M059J (cell line): Measurements from ENCODE around the gene GALNT16. TPM values are rescaled to one million over a fixed set of nuclear protein-coding genes. Genes with fewer than 3 reads are reported as not detected.

ENCODE experiments used
- DNase-seq: peaks from one replicate; pipeline ENCODE4 v3.0.0-alpha.2; 2012; ENCODE audit warnings: low read depth
- total RNA-seq: library from RNA; depleted of rRNA; stranded (reverse); fragments of >200 nt; shearing (Covaris generic); gene quantifications from 2 replicates; pipeline ENCODE4 v1.2.3, GENCODE V29; 2014

Gene GALNT16
- total RNA-seq, 1 experiment from 2014 or later: 0.30 TPM

DNA sequence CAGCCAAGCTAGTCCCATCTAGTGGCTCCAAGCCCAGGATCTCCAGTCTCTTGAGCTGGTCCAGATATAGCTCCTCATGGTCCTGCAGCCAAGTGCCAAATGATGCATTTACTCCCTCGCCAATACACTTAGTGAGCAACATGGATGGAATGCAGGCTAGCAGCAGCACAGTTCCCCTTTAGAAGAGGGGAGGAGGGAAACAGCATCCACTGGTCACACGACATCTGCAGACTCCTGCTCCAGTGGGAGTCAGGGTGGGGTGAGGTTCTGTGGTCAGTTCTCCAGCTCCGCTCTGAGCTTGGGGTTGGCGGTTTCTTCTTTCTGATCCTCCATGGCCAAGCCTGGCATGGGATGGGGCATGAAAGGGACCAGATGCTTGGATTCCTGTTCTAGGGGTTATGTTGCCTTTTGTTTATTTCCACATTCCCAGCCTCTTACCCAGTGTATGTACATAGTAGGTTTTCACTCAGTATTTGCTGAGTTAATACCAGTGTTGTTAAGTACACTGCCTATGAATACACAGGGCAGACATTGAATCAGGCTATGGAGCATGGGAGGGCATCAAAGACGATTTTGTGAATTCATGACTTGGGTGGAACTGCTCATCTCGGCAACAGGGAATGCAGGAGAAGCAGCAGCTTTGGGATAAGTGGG lies 57.3 kb downstream of the GALNT16 start:
- peak; percentile 90 for DNase-seq

DNA sequence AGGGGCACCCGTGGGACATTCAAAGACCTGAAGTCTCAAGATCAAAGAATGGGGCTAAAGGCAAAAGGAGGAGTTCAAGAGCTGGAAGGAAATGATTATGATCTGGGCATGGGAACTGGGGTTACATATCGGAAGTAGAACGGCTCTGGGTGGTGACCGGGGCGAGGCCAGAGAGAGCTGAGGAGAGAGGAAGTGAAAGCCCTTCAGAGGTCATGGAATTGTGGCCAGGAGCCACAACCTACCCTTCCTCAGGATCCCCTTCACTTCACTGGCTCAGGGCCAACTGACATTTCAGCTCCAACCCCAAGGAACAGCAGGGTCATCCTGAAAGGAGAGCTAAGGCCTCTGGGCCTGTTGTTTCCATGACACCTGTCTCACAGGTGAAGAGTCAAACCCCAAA lies 57.8 kb downstream of the GALNT16 start:
- DNase-seq: no peak

DNA sequence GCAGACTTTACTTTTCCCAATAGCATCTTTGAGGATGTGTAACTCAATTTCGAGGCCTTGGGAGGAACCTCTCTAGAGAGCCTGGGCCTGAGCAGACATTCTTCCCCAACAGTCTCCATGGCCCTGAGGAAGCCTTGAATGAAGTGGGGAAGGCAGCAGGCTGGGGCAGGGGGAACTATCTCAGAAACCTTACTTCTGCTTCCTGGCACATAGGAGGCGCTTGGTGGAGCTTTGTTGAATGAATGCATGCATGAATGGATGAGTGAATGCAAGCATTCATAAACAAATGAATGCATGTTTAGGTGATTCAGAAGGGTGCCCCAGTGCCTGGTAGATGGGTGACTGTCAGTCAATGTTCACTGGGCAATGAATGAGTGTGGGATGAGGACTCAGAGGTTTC lies 58.3 kb downstream of the GALNT16 start:
- peak; percentile 36 for DNase-seq

DNA sequence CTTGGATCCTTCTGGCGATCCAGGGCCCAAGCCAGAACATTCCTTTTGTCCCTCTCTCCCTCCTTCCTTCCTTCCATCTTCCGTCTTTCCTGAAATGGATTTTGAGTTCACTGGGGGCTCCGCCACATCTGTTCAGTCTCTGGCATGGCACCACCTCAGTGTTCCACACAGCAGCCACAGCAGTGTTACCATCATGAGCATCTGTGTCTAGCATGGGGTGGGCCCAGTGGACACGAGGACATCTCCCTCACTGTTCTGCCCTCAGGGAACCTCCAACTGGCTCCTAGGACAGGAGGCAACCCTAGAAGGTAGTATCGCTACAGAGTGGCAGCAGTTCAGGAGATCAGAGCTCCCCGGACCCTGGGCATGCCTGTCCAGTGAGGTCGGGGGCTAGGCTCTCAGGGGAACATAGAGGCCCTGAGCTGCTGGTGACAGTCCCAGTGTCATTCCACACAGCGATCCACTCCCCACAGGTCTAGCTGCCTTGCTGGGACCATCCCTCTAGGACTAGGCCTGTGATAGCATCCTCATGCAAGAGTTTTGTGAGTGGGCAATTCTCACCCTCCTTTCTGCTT lies 59.0 kb downstream of the GALNT16 start:
- DNase-seq: no peak

DNA sequence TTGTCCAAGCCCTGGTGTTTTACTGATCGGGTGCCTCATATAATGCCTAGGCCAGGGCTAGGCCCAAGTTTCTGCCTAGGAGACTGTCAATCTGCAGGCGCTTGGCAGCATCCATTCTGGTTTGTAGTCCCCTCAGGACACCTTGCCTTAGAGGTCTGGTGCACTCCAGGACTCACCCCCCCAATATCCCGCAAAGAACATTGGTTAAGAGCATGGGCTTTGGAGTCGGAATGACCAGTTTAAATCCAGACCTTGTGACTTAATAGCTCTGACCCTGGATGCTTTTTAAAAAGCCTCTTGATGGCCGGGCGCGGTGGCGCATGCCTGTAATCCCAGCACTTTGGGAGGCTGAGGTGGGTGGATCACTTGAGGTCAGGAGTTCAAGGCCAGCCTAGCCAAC lies 60.0 kb downstream of the GALNT16 start:
- DNase-seq: no peak

DNA sequence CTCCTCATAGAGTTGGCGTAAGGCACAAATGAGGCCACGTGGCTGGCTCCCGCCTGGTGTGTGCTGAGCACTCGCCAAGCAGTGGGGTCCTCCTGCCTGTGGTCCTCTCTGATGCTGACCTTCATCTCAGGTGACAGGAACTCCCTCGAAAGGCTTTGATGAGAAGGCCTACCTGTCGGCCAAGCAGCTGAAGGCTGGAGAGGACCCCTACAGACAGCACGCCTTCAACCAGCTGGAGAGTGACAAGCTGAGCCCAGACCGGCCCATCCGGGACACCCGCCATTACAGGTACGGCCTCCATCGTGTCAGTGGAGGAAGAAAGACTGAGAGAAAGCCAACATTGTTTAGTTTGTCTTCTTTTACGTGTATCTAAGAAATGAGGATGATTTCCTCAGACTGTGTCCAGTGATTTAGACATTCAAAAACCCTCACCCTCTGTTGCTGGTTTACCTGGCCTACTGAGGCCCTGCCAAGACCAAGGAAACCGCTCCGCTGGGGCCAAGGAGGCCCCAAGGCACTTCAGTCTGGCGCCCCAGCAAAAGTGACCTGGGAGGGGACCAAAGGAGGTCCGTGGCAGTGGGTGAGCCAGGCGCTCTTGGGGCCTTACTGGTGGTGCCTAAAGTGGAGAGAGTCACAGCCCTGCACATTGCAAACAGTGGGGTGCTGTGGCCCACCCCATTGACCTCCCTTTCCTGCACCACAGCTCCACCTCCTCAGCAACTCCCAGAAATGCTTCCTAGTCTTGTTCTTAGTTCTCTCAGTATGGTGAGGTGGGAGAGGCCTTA lies 60.8 kb downstream of the GALNT16 start:
- no peak for DNase-seq

DNA sequence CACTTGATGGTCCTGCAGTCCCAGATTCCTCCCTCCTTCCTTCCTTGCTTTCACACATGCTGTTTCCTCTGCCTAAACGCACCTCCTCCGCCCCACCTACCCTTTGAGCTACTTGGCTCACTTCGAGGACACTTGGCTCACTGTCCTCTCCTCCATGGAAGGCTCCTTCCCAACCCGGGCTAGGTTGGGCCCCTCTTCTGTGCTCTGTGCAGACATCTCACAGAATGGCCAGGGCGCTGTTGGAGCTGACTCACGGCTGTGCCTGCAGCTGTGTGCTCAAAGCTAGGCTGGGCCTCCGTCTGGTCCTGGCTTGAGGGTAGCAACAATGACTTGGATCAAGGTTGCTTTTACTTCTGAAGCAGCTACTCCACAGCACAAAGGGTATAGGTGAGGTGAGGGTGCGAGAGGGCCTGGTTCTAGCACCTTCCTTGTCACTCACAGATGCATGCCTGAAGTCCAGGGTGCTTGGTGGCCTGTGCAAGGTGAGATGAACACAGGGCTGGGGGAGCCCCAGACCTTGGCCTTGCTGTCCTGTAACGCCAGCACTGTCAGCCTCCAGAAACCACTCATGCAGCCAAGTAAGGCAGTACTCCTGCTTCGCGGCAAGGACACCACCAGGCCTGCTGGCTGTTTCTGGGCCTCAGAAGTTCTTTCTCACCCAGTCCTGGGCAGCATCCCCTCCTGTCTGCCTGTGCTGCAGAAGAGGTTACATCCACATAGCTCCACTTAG lies 61.8 kb downstream of the GALNT16 start:
- no peak for DNase-seq

DNA sequence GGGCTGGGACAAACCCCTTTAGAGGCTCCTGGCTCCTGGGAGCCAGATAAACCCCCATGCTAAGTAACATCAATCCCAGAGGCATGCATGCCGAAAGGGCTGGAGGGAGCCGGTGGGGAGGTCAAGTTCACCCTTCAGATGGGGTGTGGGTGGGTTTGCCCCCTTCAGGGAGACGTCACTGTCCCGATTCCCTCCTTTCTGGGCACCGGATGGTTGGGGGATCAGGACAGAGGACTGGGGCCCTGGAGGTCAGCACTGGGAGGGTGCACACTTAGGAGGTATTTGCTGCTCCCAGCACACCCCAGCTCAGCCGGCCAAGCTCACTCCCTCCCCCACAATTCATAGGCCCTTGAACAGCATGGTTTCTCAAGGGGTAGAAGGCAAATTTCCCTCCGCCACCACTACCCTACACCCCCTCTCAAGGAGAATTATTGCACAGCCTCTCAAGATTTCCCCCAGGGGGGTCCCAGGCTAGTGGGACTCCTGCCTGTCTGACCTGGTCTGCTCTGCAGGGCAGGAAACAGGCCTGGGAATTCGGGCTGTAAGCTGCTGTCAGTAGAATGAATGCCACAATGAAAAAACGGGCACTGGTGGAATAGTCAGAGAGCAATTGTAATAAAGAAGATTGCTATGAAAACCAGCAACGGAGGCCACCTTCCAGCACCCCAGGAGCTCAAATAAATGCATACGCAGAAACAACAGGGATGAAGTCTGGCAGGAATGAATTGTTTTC lies 63.5 kb downstream of the GALNT16 start:
- DNase-seq: no peak

DNA sequence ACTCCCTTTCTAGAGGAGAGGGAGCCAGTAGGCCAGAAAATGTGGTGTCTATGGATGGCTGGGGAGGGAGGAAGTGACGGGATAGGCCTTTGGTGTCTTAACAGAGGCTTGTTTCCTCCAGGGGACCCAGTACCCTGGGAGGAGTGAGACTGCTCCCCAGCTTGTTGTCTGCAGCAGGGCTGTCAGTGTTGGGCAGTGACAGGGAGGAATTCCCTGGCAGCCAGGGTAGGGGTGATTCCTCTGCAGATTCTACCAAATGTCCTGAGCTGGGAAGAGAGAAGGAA lies 64.0 kb downstream of the GALNT16 start:
- no peak for DNase-seq

DNA sequence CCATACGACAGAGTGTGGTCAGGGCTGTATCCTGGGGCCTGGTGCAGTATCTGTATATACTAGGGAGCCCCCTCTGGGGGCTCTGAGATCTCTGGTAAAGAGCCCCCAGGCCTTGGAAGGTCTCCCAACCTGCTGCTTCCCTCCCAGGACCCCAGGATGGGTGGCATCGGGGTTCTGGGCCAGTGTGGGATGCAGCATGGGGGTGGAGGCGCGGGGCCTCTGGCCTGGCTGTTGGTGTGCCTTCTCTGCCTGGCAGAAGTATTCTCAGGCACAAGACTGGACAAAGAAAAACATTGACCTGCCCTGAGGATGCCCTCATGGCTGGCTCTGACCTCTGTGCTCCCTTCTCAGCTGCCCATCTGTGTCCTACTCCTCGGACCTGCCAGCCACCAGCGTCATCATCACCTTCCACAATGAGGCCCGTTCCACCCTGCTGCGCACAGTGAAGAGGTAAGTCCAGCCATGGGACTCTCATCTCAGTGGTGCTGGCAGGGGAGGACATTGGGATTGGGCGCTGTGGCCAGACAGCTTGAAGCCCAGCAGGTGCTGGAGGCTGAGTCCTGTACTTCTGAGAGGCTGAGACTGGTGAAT lies 64.5 kb downstream of the GALNT16 start:
- DNase-seq: no peak

DNA sequence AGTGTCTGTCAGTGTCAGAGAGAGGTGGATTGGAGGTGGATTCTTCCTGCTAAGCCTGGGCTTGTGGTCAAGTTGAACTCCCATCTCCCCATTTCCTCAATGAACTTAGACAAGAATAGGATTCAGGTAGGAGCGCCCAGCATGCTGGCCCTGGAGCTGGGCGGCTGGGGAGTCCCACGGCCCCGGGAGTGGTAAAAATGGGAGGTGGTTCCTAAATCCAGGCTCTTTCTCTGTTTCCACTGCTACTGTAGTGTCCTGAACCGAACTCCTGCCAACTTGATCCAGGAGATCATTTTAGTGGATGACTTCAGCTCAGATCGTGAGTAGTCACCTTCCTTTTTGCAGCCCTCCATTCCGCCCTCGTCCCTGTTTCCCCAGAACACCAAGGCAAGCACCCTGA lies 65.1 kb downstream of the GALNT16 start:
- no peak for DNase-seq

DNA sequence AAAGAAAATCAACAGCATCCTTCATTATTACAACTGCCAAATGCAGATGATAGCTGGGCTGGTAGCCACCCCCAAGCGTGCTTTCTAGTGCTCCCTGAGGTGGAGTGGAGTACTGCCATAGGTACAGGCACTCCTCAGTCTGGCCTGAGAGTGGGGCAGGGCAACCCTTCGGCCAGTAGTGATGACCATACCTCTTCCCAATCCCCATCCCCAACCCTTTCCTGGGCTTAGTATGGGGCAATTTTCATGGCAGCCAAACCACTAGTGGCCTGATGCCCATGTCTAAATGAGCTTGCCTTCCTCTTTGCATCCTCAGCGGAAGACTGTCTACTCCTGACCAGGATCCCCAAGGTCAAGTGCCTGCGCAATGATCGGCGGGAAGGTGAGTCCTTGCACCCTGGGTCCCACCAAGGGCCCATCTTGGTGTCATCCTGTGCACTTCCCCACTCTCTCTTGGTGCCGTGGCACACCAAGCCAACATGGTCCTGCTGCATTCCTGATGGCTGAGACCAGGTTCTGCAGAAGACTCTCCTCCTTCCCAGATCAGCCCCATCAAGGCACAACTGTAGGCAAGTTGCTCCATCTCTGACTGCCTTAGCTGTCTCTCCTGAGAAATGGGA lies 65.8 kb downstream of the GALNT16 start:
- no peak for DNase-seq

DNA sequence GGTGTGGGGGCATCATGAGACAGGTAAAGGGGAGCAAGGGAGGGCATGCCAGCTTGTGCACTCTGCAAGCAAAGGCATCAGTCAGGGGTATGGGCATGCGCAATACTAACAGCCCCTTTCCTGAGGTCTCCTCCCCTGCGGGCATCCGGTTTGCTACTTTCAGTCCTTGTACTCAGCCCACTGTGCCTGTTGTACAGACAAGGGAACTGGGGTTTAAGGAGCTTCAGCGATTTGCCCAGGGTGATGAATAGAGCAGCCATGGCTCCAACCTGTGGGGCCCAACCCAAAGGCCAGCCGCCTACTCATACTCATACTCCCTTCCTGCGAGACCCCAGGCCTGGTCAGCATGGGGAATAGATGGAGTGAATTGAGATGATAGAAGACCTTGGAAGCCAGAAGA lies 66.7 kb downstream of the GALNT16 start:
- DNase-seq: no peak

DNA sequence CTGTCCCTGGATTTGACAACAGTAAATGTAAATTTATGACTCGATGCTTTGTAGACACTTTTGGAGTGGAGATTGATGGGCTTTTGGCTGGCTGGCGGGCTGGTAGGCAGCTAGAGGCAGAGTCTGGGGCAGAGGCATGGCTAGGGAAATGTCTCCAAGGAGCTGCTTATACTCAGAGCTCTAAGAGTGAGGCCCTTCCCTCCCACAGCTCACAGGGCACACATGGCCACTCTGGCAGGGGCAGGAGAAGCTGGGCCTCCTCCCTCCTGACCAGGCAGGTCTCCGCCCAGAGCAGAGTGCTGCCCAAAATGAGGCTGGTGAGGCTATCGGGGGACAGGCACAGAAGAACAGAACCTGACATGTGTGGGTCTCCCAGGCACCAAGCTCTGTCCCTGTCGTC lies 67.5 kb downstream of the GALNT16 start:
- DNase-seq: no peak

DNA sequence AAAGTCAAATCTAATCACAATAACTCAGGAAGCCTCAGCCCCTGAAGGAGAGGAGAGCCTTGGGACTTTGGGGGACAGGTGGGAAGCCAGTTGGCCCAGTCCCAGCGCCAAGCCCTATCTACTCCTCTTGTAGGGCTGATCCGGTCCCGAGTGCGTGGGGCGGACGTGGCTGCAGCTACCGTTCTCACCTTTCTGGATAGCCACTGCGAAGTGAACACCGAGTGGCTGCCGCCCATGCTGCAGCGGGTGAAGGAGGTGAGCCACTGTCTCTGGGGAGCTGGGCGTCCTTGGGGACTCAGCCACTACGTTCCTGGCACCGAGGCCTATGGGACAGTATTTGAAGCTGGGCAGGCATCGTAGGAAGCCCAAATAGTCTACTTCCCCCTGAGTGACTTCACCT lies 68.4 kb downstream of the GALNT16 start:
- DNase-seq: no peak

DNA sequence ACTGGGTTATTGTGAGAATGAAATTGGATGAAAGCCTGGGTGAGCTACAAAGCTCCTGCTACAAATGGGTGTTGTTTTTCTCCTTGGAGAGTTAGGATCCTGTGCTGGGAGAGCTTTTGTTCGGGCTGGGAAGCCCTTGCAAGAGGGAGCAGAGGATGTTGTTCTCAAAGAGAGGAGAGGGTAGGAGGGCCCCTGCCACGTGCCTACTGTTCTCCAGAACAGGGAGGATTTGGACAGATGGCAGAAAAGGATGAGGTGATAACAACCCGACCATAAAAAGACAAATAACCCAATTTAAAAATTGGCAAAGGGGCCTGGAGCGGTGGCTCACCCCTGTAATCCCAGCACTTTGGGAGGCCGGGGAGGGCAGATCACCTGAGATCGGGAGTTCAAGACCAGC lies 68.8 kb downstream of the GALNT16 start:
- DNase-seq: no peak

DNA sequence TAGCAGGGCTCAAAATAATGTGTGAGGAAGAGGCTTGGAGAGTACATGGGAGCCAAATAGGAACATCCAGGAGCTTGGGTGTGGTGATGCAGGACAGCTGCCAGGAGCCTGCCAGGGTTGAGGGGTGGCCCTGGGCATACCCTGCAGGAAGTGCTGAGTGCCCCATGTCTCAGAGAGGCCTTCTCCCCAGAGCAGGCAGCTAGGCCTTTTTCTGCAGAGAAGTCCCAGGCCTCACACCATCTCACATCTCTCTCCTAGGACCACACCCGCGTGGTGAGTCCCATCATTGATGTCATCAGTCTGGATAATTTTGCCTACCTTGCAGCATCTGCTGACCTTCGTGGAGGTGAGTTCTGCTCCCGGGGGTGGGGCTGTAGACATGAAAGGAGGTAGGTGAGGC lies 71.2 kb downstream of the GALNT16 start:
- no peak for DNase-seq

DNA sequence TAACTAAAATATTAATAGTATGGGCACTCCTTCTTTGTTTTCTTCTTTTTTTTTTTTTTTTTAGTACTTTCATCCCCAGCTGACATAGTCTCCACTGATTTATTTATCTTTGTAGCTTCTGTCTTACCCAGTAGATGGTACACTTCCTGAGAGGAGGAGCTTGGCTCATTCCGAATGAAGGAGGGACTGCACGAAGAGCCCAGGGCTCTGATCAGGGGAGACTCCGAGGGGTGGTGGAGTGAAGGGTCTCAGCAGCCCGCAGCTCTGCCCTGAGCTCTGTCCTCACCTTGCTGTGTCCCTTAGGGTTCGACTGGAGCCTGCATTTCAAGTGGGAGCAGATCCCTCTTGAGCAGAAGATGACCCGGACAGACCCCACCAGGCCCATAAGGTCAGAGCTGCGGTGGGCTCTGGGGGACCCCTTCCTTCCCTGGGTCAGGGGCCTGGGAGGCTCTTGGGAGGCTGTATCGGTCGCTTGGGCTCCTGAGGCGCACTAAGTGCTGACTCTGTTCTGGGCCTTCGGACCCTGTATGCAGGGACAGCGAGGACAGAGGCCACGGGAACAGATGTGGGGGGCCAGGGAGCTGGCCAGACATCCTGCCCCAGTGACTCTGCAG lies 72.9 kb downstream of the GALNT16 start:
- DNase-seq: no peak

DNA sequence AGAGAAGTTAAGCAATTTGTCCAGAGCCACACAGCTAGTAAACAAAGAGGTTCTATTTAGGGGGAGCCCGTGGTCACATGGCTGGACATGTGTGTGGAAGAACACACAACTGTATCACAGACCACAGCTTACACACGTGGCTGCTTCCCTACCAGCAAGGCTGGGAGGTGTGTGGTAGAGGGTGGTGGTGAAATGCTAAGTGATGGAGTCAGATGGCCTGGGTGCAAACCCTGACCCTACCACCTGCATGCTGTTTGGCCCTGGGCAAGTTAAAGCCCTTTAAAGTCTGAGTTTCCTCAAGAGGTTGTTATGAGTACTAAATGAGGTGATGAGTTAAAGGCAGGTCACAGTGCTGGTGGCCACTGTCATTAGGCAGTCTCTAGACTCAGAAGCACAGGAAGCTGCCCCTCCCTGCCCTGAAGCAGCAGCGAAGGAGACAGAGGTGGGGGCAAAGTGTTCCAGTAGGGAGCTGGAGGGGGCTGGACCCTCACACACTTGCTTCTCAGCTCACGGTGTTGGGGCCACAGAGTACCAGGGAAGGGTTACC lies 73.9 kb downstream of the GALNT16 start:
- DNase-seq: no peak

DNA sequence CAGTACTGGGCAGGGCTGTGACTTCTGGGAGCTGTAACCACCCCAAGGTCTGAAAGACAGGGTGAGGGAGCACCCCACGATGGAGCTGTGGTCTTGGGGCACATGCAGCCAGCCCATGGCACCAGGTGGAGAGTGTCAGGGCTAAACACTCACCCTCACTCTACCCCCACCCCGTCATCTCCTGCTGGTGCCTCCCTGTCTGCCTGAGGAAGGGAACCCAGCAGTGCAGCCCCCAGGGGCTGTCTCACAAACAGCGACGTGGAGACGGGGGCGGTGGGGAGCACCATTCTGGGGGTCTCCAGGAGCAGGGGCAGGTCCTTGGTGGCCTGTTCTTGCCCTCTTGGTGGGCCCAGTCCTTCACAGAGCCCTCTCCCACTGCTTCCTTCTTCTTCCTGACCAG lies 74.6 kb downstream of the GALNT16 start:
- DNase-seq: no peak

DNA sequence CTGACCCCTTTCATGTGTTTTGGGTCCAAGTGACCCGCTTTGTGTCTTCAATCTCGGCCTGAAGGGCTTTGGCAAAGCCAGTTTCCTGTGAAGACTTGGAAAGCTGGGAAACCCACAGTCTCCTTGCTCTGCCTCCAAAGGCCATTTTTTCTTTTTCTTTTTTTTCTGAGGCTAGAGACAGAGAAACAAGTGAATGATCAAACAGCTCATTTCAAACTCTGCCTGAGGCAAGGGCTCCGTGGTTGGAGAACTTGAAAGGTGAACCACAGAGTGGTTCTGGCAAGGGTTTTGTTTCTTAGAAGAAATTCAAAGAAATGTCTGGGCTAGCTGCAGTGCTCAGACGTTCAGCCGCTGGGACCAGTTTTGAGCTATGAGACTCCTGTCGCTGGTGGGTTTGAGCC lies 75.4 kb downstream of the GALNT16 start:
- DNase-seq: peak; percentile 86
